IMR-90 (cell line): ENCODE measurements around the gene PRPF6. TPM values are rescaled to one million over a fixed set of nuclear protein-coding genes. Genes with fewer than 3 reads are reported as not detected.
A peak's percentile ranks its signal among the peaks of the same experiment; 100 is the strongest.

Experiments
- ATAC-seq: fragments of 200-7000 bp; cut with Tn5 transposase; 2 replicates; pipeline ENCODE4 v1.9.1; 2020; ENCODE audit warnings: low read depth, mild to moderate bottlenecking, moderate library complexity
- BruUV-seq: library from RNA; stranded (reverse); fragments of 400-500 nt; replicated peaks from 2 replicates; lab custom pipeline; 2021; lab: Mats Ljungman, UMichigan
- CTCF ChIA-PET: fragments of 300-600 bp; formaldehyde crosslinking; extraction: SDS; loops from one replicate; lab custom pipeline; 2021; ENCODE audit warnings: antibody characterized with exemption; lab: Yijun Ruan, JAX
- POLR2A ChIA-PET: fragments of 300-600 bp; sonication (Branson Sonifier 250); formaldehyde crosslinking; loops from one replicate; lab custom pipeline; 2022; ENCODE audit warnings: antibody characterized with exemption; ENCODE audit not compliant: unreplicated experiment; lab: Charles Lee
- DNase-seq: peaks from one replicate; pipeline ENCODE4 v3.0.0; 2013
- H2AFZ ChIP-seq: replicated peaks from 2 replicates; pipeline ENCODE3; 2013; ENCODE audit warnings: low read length, mild to moderate bottlenecking; ENCODE audit not compliant: poor library complexity
- H2AK5ac ChIP-seq: 2 replicates; pipeline ENCODE4 v1.6.1; 2013; ENCODE audit warnings: low read depth, low read length, inconsistent platforms
- H2AK9ac ChIP-seq: replicated peaks from 2 replicates; pipeline ENCODE3; 2013; ENCODE audit warnings: mild to moderate bottlenecking, low read depth, low read length, moderate library complexity; ENCODE audit not compliant: poor library complexity
- H2BK120ac ChIP-seq: 2 replicates; pipeline ENCODE4 v1.6.1; 2013; ENCODE audit warnings: low read depth, low read length, inconsistent platforms
- H2BK15ac ChIP-seq: 3 replicates; pipeline ENCODE4 v1.6.1; 2013; ENCODE audit warnings: low read depth, low read length, inconsistent platforms
- H2BK20ac ChIP-seq: 2 replicates; pipeline ENCODE4 v1.6.1; 2013; ENCODE audit warnings: low read depth, mild to moderate bottlenecking, inconsistent platforms, low read length, moderate library complexity
- H2BK5ac ChIP-seq: 2 replicates; pipeline ENCODE4 v1.6.1; 2013; ENCODE audit warnings: mild to moderate bottlenecking, low read depth, low read length, inconsistent platforms; ENCODE audit not compliant: poor library complexity, severe bottlenecking
- H3K14ac ChIP-seq: replicated peaks from 2 replicates; pipeline ENCODE4 v1.6.1; 2013; ENCODE audit warnings: low read depth, low read length, inconsistent platforms
- H3K18ac ChIP-seq: 2 replicates; pipeline ENCODE4 v1.6.1; 2013; ENCODE audit warnings: low read depth, low read length, control low read depth
- H3K23ac ChIP-seq: 2 replicates; pipeline ENCODE4 v1.6.1; 2013; ENCODE audit warnings: low read depth, low read length, inconsistent platforms
- H3K27ac ChIP-seq: 2 replicates; pipeline ENCODE4 v1.5.1; 2013; ENCODE audit warnings: mild to moderate bottlenecking, control low read depth, low read length; ENCODE audit not compliant: insufficient read depth
- H3K27me3 ChIP-seq: 2 replicates; pipeline ENCODE4 v1.6.1; 2013; ENCODE audit warnings: low read length; ENCODE audit not compliant: control insufficient read depth, insufficient read depth
- H3K36me3 ChIP-seq: 2 replicates; pipeline ENCODE4 v1.6.1; 2013; ENCODE audit warnings: low read length, mixed read lengths; ENCODE audit not compliant: control insufficient read depth, insufficient read depth
- H3K4ac ChIP-seq: 2 replicates; pipeline ENCODE4 v1.6.1; 2013; ENCODE audit warnings: low read depth, low read length, inconsistent platforms
- H3K4me1 ChIP-seq: 2 replicates; pipeline ENCODE4 v1.6.1; 2013; ENCODE audit warnings: low read length, mixed read lengths; ENCODE audit not compliant: control insufficient read depth, insufficient read depth
- H3K4me2 ChIP-seq: 2 replicates; pipeline ENCODE4 v1.6.1; 2013; ENCODE audit warnings: low read depth, mild to moderate bottlenecking, control low read depth, low read length, moderate library complexity
- H3K4me3 ChIP-seq: 2 replicates; pipeline ENCODE4 v1.5.1; 2013; ENCODE audit warnings: low read depth, mild to moderate bottlenecking, control low read depth, low read length, moderate library complexity; ENCODE audit not compliant: insufficient read depth
- H3K56ac ChIP-seq: 2 replicates; pipeline ENCODE4 v1.6.1; 2013; ENCODE audit warnings: low read length, inconsistent platforms; ENCODE audit not compliant: insufficient read depth; ENCODE audit errors: extremely low read depth
- H3K79me1 ChIP-seq, 2 experiments: 2 replicates each; pipeline ENCODE4 v1.6.1; 2013; ENCODE audit warnings: low read length in 2 of 2, inconsistent platforms in 1 of 2, low read depth in 1 of 2
- H3K9ac ChIP-seq: 2 replicates; pipeline ENCODE4 v1.6.1; 2013; ENCODE audit warnings: low read depth, low read length, control low read depth
- H3K9me1 ChIP-seq: 2 replicates; pipeline ENCODE4 v1.6.1; 2013; ENCODE audit warnings: low read length, inconsistent platforms; ENCODE audit not compliant: insufficient read depth
- H3K9me3 ChIP-seq: 2 replicates; pipeline ENCODE4 v1.6.1; 2013; ENCODE audit warnings: low read length; ENCODE audit not compliant: control insufficient read depth, insufficient read depth
- H4K20me1 ChIP-seq: 2 replicates; pipeline ENCODE4 v1.6.1; 2013; ENCODE audit warnings: low read length, inconsistent platforms; ENCODE audit not compliant: insufficient read depth
- H4K5ac ChIP-seq: 2 replicates; pipeline ENCODE4 v1.6.1; 2013; ENCODE audit warnings: mild to moderate bottlenecking, low read depth, low read length, control low read depth
- H4K8ac ChIP-seq, 2 experiments: 2 replicates each; pipeline ENCODE4 v1.6.1; 2013; ENCODE audit warnings: low read depth in 2 of 2, low read length in 2 of 2, control low read depth in 1 of 2, inconsistent platforms in 1 of 2
- H4K91ac ChIP-seq: 2 replicates; pipeline ENCODE4 v1.6.1; 2013; ENCODE audit warnings: low read depth, low read length, inconsistent platforms; ENCODE audit not compliant: insufficient read depth
- CEBPB ChIP-seq: IDR thresholded peaks from 2 replicates; pipeline ENCODE4 v1.6.1; 2012; ENCODE audit warnings: low read depth, low read length, improper control_type of control experiment
- WGBS, 2 experiments: methylation state at CpG; one replicate each; pipeline versions ENCODE4 v1.1.5 to v1.1.7; 2013; ENCODE audit warnings: missing lambda C conversion rate in 2 of 2; ENCODE audit not compliant: insufficient read length in 1 of 2; ENCODE audit errors: extremely low coverage in 2 of 2; 5-methylcytosine and 5-hydroxymethylcytosine counted together
- dilution Hi-C: fragments of 300-500 bp; cut with HindIII; formaldehyde crosslinking; loops from one replicate; pipeline ENCODE4 v1.14.3; 2018; ENCODE audit warnings: low sequenced_read_pairs; ENCODE audit not compliant: unreplicated experiment
- in situ Hi-C: fragments of 300-500 bp; cut with MboI; formaldehyde crosslinking; loops from 3 replicates; pipeline ENCODE4 v1.14.3; 2019; ENCODE audit warnings: low sequenced_read_pairs, inconsistent platforms, mixed read lengths
- intact Hi-C: fragments of 100-400 bp; cut with micrococcal nuclease; formaldehyde crosslinking; loops from 2 replicates; pipeline ENCODE4 v1.10.0; 2022
- polyA plus RNA-seq, 3 experiments: library from polyadenylated mRNA; depleted of rRNA; stranded (reverse); fragments of >200 nt; gene quantifications; 2 replicates each; pipeline ENCODE4 v1.2.3, GENCODE V29; 2012; ENCODE audit warnings: low replicate concordance in 1 of 3
- total RNA-seq: library from RNA; depleted of rRNA; stranded (reverse); fragments of >200 nt; gene quantifications from 2 replicates; pipeline ENCODE4 v1.2.3, GENCODE V29; 2012

Gene PRPF6
- total and polyA plus RNA-seq, 2 of the 4 experiments (the other 2 are of a cell fraction), result 43.5 to 71.3 TPM

GRCh38 chr20:63931735-63932134 is 49.2 kb upstream of the PRPF6 start:
- DNase-seq, result no peak

More at GRCh38 chr20:63931735-63932134, 49.2 kb upstream of the PRPF6 start:
- H3K14ac ChIP-seq, result no peak overlapping the region
- H4K20me1 ChIP-seq, result peaks cover 67% of the 10 kb centered on the region
- no peak overlapping the region for H2BK15ac ChIP-seq
- H3K36me3 ChIP-seq, result peaks cover 72% of the 10 kb centered on the region
- no peak overlapping the region for H3K4ac ChIP-seq
- H4K8ac ChIP-seq, result no peak overlapping the region
- H3K23ac ChIP-seq, result no peak overlapping the region
- in situ Hi-C loops (no loop called here), dilution Hi-C loops (no loop called here), intact Hi-C loops (no loop called here)
- peak overlapping the region; percentile 82 for H2AK9ac ChIP-seq
- H3K4me3 ChIP-seq, result no peak overlapping the region
- H3K27me3 ChIP-seq, result no peaks in the 10 kb centered on the region
- no peaks in the 10 kb centered on the region for H3K9me3 ChIP-seq
- H3K27ac ChIP-seq, result no peak overlapping the region
- ATAC-seq, result no peak
- H2BK120ac ChIP-seq, result no peak overlapping the region
- H3K9ac ChIP-seq, result no peak overlapping the region
- 100% methylated on average over 4 of the region's 19 CpGs; no CpG with 5 or more reads in 1 of the 2 experiments for WGBS, 2 experiments
- H3K4me2 ChIP-seq, result no peak overlapping the region
- ChIA-PET CTCF (no interaction called here), POLR2A (no interaction called here)
- no peak overlapping the region for H2BK20ac ChIP-seq
- H3K9me1 ChIP-seq, result peaks cover 12% of the 10 kb centered on the region; the same call in 1 of the 2 replicates
- no peak for TF ChIP-seq CEBPB
- BruUV-seq, result no TSS peak
- no peak overlapping the region for H4K91ac ChIP-seq
- H3K4me1 ChIP-seq, result no peaks in the 10 kb centered on the region
- no peak overlapping the region for H3K18ac ChIP-seq
- peaks cover 39 to 60% of the 10 kb centered on the region in 2 experiments for H3K79me1 ChIP-seq
- no peak overlapping the region for H4K5ac ChIP-seq
- no peak overlapping the region for H2BK5ac ChIP-seq
- H3K56ac ChIP-seq, result no peak overlapping the region
- H2AK5ac ChIP-seq, result no peak overlapping the region
- no peak overlapping the region for H2AFZ ChIP-seq
